Aorta (tissue), 5 donors: ENCODE data around the gene ZNF771. TPM values are rescaled to one million over a fixed set of nuclear protein-coding genes. Genes with fewer than 3 reads are reported as not detected.
"Not testable (repeated sequence)": the region's sequence is repeated elsewhere in the genome, so short reads cannot be mapped to it uniquely, and the experiment has no call there.

Source experiments
- ATAC-seq: fragments of 200-7000 bp; cut with Tn5 transposase; one replicate; pipeline ENCODE4 v1.9.1; 2022; ENCODE audit warnings: moderate library complexity; ENCODE audit not compliant: low FRiP score
- DNase-seq, 2 donors: peaks; one replicate each; pipeline ENCODE4 v3.0.0-alpha.2; 2020
- H3K27ac ChIP-seq, 2 donors: one replicate each; pipeline ENCODE4 v1.5.1; 2013; ENCODE audit warnings: low read length in 2 of 2, mild to moderate bottlenecking in 2 of 2, moderate library complexity in 2 of 2, control low read depth in 1 of 2, inconsistent platforms in 1 of 2, low read depth in 1 of 2
- H3K27me3 ChIP-seq, 2 donors: one replicate each; pipeline ENCODE4 v1.6.1; 2013; ENCODE audit warnings: control low read depth in 1 of 2, low read length in 1 of 2, mild to moderate bottlenecking in 1 of 2, moderate library complexity in 1 of 2; ENCODE audit not compliant: insufficient read depth in 2 of 2, control insufficient read depth in 1 of 2
- H3K36me3 ChIP-seq, 2 donors: one replicate each; pipeline ENCODE4 v1.6.1; 2013; ENCODE audit warnings: control low read depth in 1 of 2, low read length in 1 of 2, mild to moderate bottlenecking in 1 of 2; ENCODE audit not compliant: insufficient read depth in 2 of 2, control insufficient read depth in 1 of 2
- H3K4me1 ChIP-seq, 2 donors: one replicate each; pipeline ENCODE4 v1.6.1; 2013; ENCODE audit warnings: low read length in 2 of 2, control low read depth in 1 of 2, mild to moderate bottlenecking in 1 of 2, moderate library complexity in 1 of 2; ENCODE audit not compliant: insufficient read depth in 2 of 2, control insufficient read depth in 1 of 2
- H3K4me3 ChIP-seq, 2 donors: one replicate each; pipeline ENCODE4 v1.5.1; 2013; ENCODE audit warnings: low read length in 2 of 2, control low read depth in 1 of 2, mild to moderate bottlenecking in 1 of 2
- H3K9me3 ChIP-seq: one replicate; pipeline ENCODE4 v1.6.1; 2013; ENCODE audit warnings: mild to moderate bottlenecking, low read length; ENCODE audit not compliant: control insufficient read depth
- WGBS, 2 donors: extraction: QIAGEN DNeasy Blood & Tissue Kit; methylation state at CpG; one replicate each; pipeline ENCODE4 v1.1.7; 2013; 5-methylcytosine and 5-hydroxymethylcytosine counted together
- intact Hi-C, 2 donors: fragments of 100-400 bp; cut with DNase I; formaldehyde crosslinking; loops; one replicate each; pipeline versions ENCODE4 v1.14.2 to v1.15.0; 2022
- polyA plus RNA-seq, 2 donors: library from polyadenylated mRNA; stranded (reverse); fragments of 200-250 nt; gene quantifications; one replicate each; pipeline ENCODE4 v1.2.3, GENCODE V29; 2013
- total RNA-seq, 2 donors: library from RNA; stranded (reverse); fragmentation: NEBNext Ultra II Directional; extraction: Animal tissue kit (Norgen Biotek cat#: 25700); gene quantifications; one replicate each; pipeline ENCODE4 v1.2.1, GENCODE V29; 2021
- donor health status: healthy with polysubstance abuse.
- donor health status: Bipolar disorder and iron deficiency.
- donor health status: DM: no; HTN: no; CAD: no.
- donor health status: DM: no; HTN: no; CAD: no.
- donor health status: DM: yes; HTN: yes; CAD: no.

ZNF771 gene
- total and polyA plus RNA-seq, 4 donors: 6.3 to 20.5 (median 9.4) TPM

GRCh38 chr16:30444231-30445148, 37.1 kb downstream of the ZNF771 start:
- Histone ChIP-seq H3K36me3 (no peaks in the 10 kb centered on the region), H3K27ac (no peak overlapping the region), H3K9me3 (no peaks in the 10 kb centered on the region), H3K27me3 (no peaks in the 10 kb centered on the region), H3K4me3 (peak overlapping the region; percentile 68 to 87), H3K4me1 (no peaks in the 10 kb centered on the region)
- WGBS, 2 donors: 94 to 96% methylated on average over 29 of the region's 29 CpGs
- ATAC-seq (no peak), DNase-seq (no peak)
- intact Hi-C loops: loop anchor here in 1 of 2 donors (5.0 to 10.0 kb wide), 2 partner anchors 83 to 210 kb away; partner anchors contain the start of genes FBRS, PRR14 and ZNF768

- intact Hi-C loops: loop anchor here in 1 of 2 donors (5.0 to 10.0 kb wide), 2 partner anchors 82 to 210 kb away; partner anchors contain the start of genes FBRS, PRR14 and ZNF768
Observed at GRCh38 chr16:30445149-30445407, 37.7 kb downstream of the ZNF771 start.

DNA sequence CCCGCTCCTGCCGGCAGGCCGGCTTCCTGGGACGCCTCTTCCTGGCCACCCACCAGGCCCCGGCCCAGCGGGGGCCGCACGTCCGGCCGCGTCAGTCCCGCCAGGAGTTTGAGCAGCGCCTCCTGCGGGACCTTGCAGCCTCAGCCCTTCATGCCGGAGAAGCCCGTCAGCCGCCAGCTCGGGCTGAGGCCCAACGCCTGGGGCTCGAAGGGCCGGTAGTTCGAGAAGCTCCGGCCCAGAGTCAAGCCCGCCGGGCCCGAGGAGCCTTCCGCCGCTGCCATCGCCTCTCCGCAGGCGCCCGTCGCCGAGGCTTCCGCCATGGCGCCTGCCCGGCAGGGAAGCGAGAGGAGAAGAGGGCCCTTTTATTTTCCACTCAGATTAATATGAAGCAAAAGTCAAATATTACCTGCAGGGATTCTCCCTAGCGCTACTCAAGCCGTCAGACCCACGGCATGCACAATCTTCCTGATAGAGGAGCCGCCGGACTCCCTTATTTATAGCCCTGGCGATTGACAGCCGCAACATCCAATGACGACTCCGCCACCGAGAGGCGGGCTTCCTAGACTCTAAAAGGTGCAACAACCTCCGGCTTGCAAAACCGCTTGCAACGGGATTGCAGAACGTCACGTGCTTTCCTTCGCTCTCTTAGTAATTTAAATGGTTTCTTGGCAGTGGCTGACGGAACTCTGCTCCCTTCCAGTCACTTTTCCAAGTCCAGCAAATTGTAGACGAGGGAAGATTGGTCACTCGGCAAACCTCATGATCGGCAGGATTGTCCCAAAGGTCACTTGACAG, 38.2 kb downstream of the ZNF771 start, which contains the start of gene SEPHS2:
TSS of gene SEPHS2 (minus strand) at position 467 of the 795 bp plus-strand sequence. CDS start at position 320, 147 bp downstream.
- H3K27me3 ChIP-seq: no peaks in the 10 kb centered on the region

More at GRCh38 chr16:30445149-30445407, 37.7 kb downstream of the ZNF771 start:
- H3K27me3 ChIP-seq: no peaks in the 10 kb centered on the region
- peak overlapping the region; percentile 68 to 87 for H3K4me3 ChIP-seq
- H3K9me3 ChIP-seq: no peaks in the 10 kb centered on the region
- no peaks in the 10 kb centered on the region for H3K4me1 ChIP-seq
- DNase-seq: no peak
- 40 to 42% methylated on average over 11 of the region's 11 CpGs for WGBS, 2 donors
- no peak for ATAC-seq
- H3K27ac ChIP-seq: no peak overlapping the region
- H3K36me3 ChIP-seq: no peaks in the 10 kb centered on the region

DNA sequence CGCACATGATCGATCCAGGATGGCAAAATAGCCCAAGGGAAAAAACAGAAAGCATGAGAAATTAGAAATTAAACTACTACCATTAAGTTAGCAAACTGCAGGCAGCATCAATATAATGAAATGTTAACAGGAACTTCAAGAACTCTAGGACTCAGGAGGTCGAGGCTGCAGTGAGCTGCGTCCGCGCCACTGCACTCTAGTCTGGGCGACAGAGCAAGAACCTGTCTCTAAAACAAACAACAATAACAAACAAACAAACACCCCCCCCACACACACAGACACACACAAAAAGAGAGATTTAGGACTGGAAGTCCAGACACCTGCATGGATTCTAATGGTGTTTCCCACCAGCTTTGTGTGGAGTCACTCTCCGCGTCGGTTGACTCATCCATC, 38.8 kb downstream of the ZNF771 start:
- Histone ChIP-seq H3K27ac (peak overlapping the region in 1 of 2 donors; percentile 22), H3K4me3 (no peak overlapping the region), H3K9me3 (no peaks in the 10 kb centered on the region), H3K27me3 (no peaks in the 10 kb centered on the region), H3K36me3 (no peaks in the 10 kb centered on the region), H3K4me1 (no peaks in the 10 kb centered on the region)
- no peak for DNase-seq
- ATAC-seq: no peak
- intact Hi-C loops: loop anchor here in 1 of 2 donors (5.0 to 10.0 kb wide), 2 partner anchors 81 to 209 kb away; partner anchors contain the start of genes FBRS, PRR14 and ZNF768
- 80 to 83% methylated on average over 10 of the region's 10 CpGs for WGBS, 2 donors

More for the DNA sequence above, 38.2 kb downstream of the ZNF771 start, which contains the start of gene SEPHS2:
- WGBS, 2 donors: 0% methylated on average over 44 to 59 of the region's 59 CpGs
- intact Hi-C loops: loop anchor here in 1 of 2 donors (5.0 to 10.0 kb wide), 2 partner anchors 82 to 209 kb away; partner anchors contain the start of genes FBRS, PRR14 and ZNF768
- peak within 1 kb of the TSS; percentile 68 to 87 for H3K4me3 ChIP-seq
- no peaks in the 10 kb centered on the region for H3K4me1 ChIP-seq
- no peaks in the 10 kb centered on the region for H3K9me3 ChIP-seq
- H3K27ac ChIP-seq: peak within 1 kb of the TSS; percentile 61 to 64
- no peaks in the 10 kb centered on the region for H3K36me3 ChIP-seq
- ATAC-seq (peak; percentile 96), DNase-seq (peak; percentile 98 to 99)

DNA sequence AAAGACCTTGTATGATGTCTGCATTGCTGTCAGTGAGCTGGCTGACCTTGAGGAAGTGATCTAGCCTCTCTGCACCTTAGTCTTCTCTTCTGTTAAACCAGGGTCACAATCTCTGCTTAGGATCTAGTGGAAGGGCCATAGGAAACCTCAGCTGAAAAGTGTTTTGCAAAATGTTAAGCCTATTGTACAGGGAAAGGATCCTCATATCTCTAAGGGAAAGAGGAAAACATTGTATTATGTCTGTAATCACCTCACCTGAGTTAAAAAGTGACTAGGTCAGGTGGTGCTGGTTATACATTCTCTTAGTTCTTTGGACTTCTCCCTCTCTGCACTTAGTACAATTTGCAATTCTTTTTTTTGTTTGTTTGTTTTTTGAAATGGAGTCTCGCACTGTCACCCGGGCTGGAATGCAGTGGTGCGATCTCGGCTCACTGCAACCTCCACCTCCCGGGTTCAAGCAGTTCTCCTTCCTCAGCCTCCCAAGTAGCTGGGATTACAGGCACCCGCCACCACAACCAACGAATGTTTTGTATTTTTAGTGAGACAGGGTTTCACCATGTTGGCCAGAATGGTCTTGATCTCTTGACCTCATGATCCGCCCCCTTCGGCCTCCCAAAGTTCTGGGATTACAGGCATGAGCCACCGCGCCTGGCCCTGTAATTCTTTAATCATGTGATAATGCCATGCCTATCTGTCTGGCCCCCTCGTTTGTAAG, 40.3 kb downstream of the ZNF771 start:
- H3K27ac ChIP-seq: no peak overlapping the region
- ATAC-seq (no peak), DNase-seq (no peak)
- H3K36me3 ChIP-seq: no peaks in the 10 kb centered on the region
- no peak overlapping the region for H3K4me3 ChIP-seq
- intact Hi-C loops: loop anchor here in 1 of 2 donors (5.0 to 10.0 kb wide), 2 partner anchors 80 to 207 kb away; partner anchors contain the start of genes FBRS, PRR14 and ZNF768
- no peaks in the 10 kb centered on the region for H3K9me3 ChIP-seq
- WGBS, 2 donors: 82 to 85% methylated on average over 12 of the region's 12 CpGs
- H3K4me1 ChIP-seq: no peaks in the 10 kb centered on the region
- no peaks in the 10 kb centered on the region for H3K27me3 ChIP-seq

- H3K27ac ChIP-seq: no peak overlapping the region
- WGBS, 2 donors: 88 to 89% methylated on average over 3 of the region's 3 CpGs
- no peaks in the 10 kb centered on the region for H3K36me3 ChIP-seq
- no peaks in the 10 kb centered on the region for H3K9me3 ChIP-seq
- no peak for ATAC-seq
- no peaks in the 10 kb centered on the region for H3K4me1 ChIP-seq
- intact Hi-C loops: loop anchor here in 1 of 2 donors (5.0 to 10.0 kb wide), 2 partner anchors 78 to 206 kb away; partner anchors contain the start of genes FBRS, PRR14 and ZNF768
- no peak for DNase-seq
- no peaks in the 10 kb centered on the region for H3K27me3 ChIP-seq
- H3K4me3 ChIP-seq: no peak overlapping the region
Observed at GRCh38 chr16:30449116-30449435, 41.7 kb downstream of the ZNF771 start.

DNA sequence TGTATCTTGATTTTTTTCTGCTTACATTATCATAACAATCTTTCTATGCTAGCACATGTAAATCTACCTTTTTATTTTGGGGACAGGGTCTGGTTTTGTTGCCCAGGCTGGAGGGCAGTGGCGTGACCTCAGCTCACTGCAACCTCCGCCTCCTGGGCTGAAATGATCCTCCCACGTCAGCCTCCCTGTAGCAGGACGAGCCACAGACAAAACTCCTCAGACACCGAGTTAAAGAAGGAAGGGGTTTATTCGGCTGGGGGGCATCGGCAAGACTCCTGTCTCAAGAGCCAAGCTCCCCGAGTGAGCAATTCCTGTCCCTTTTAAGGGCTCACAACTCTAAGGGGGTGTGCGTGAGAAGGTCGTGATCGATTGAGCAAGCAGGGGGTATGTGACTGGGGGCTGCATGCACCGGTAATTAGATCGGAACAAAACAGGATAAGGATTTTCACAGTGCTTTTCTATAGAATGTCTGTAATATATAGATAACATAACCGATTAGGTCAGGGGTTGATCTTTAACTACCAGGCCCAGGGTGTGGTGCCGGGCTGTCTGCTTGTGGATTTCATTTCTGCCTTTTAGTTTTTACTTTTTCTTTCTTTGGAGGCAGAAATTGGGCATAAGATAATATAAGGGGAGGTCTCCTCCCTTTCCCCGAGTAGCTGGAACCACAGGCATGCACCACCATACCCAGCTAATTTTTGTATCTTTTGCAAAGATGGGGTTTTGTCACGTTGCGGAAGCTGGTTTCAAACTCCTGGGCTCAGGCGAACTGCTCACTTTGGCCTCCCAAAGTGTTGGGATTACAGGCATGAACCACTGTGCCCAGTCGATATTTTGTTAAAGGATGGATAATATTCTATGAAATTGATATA, 45.5 kb downstream of the ZNF771 start:
- H3K27me3 ChIP-seq, intact Hi-C loops: not testable (repeated sequence)
- 74 to 81% methylated on average over 20 of the region's 20 CpGs for WGBS, 2 donors

More for the DNA sequence above, 45.5 kb downstream of the ZNF771 start:
- H3K36me3 ChIP-seq, H3K9me3 ChIP-seq, H3K4me1 ChIP-seq, H3K27ac ChIP-seq, ATAC-seq, DNase-seq, H3K4me3 ChIP-seq: not testable (repeated sequence)
